D721Med (cell line): ENCODE results near the gene RUNDC3A.
"Not testable (repeated sequence)": the region's sequence is repeated elsewhere in the genome, so short reads cannot be mapped to it uniquely, and the experiment has no call there.

Experiments used
- DNase-seq: peaks from one replicate; pipeline ENCODE4 v3.0.0; 2011; ENCODE audit warnings: low spot score; ENCODE audit not compliant: insufficient read length
- FAIRE-seq: peaks from 2 replicates; lab custom pipeline; 2011; peaks lifted over from hg19 to GRCh38; lab: Jason Lieb, UNC
- CTCF ChIP-seq: IDR thresholded peaks from 2 replicates; pipeline ENCODE4 v1.5.1; 2012; ENCODE audit warnings: mild to moderate bottlenecking, control low read depth; ENCODE audit not compliant: insufficient read depth; ENCODE audit errors: missing control alignments

Gene RUNDC3A

GRCh38 chr17:44362949-44363612, 54.7 kb downstream of the RUNDC3A start:
- no peak for TF ChIP-seq CTCF
- FAIRE-seq (no peak), DNase-seq (no peak)

DNA sequence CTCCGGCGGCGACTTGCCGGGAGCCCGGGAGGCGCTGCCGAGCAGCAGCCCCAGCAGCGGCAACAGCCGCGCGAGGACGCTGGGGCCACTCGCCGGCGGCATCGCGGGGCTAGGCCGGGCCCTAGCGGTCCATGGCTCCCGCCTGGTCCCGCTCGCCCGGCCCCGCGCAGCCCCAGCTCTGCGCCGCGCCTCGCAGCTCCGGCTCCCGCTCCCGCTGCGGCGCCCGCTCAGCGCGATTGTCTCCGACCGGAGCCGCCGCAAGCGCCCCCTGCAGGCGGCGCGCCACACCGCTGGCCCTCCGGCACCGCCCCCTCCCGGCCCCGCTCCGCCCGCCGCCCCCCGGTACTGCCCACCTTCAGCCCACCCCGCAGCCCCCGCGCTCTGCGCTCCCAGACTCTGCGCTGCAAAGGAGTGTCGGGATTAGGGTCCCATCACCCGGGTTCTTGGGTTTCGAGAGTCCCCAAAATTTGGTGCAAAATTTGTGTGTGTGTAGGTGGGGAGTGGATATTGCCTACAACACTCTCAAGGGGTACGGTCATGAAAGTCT, 55.3 kb downstream of the RUNDC3A start, which contains the start of gene FAM171A2:
Gene FAM171A2, minus strand, starts transcription at position 241 of the 547 bp plus-strand sequence. Its CDS starts 139 bp downstream, at position 102.
- peak; percentile 62 for TF ChIP-seq CTCF

DNA sequence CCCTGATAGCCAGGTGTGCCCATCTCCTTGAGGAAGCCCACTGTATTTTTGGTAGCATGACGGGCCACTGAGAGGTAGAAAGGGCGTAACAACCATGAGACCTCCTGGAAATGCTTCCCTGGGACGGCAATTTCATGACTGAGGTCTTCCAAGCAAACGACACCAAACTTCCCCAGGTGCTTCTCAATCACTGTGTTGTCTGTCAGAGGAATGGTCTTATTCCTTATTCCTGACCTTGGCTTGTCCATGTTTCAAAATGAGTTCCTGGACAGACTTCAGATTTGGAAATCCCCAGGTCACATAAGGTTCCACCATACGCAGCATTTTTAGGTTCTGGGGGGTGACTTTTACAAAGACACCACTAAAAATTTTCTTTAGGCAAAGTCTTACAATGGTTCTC, 56.6 kb downstream of the RUNDC3A start:
- not testable (repeated sequence) for FAIRE-seq, DNase-seq

More for the DNA sequence above, 55.3 kb downstream of the RUNDC3A start, which contains the start of gene FAM171A2:
- no peak for FAIRE-seq
- DNase-seq = peak; percentile 81

DNA sequence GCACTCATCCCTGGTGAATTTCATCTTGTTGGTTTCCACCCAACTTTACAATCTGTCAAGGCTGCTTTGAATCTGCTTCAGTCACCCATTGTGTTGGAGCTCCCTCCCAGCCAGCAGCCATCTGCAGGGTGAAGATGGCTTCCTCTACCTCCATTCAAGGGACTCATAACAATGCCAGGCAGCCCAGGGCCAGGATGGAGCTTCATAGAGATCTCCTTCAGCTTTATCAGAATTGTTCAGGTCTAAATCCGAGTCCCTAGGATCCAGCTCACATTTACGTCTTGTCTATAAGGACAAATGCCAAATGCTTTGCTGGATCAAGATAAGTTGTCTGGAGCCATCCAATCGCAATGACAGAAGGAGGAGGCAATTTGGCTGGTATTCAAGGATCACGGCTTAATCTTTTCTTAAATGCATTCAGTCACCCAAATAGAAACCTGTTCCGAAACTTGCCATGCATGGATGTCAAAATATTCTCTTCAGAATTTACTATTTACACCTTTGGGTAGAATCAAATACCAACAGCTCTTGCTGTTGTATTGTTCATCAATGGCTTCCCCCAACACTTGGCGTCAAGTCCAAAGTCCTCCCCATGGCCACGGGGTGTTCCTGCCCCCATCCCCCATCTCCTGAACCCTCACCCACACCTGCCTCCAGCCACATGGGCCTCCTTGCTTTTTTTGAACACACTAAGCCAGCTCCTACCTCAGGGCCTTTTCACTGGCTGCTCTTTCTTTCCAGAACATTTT, 59.0 kb downstream of the RUNDC3A start:
- no peak for TF ChIP-seq CTCF
- no peak for DNase-seq
- FAIRE-seq = no peak
